Posterior cingulate gyrus (tissue), 11 donors: ENCODE data around the gene CCDC127.
A peak's percentile ranks its signal among the peaks of the same experiment; 100 is the strongest.
"Not testable (repeated sequence)": the region's sequence is repeated elsewhere in the genome, so short reads cannot be mapped to it uniquely, and the experiment has no call there.

Experiments
- DNase-seq, 10 donors: peaks; one replicate each; pipeline versions ENCODE4 v3.0.0 to v3.0.0-alpha.2; 2020 to 2021; ENCODE audit warnings: mixed read lengths in 3 of 10
- intact Hi-C: fragments of 100-400 bp; cut with DNase I; formaldehyde crosslinking; loops from one replicate; pipeline ENCODE4 v1.15.1; 2023

The CCDC127 gene

GRCh38 chr5:178110-178509 lies 39.8 kb downstream of the CCDC127 start:
- DNase-seq = peak in 2 of 10 donors; percentile 35 to 38
- intact Hi-C loops = no loop called here

GRCh38 chr5:176296-176823 lies 41.6 kb downstream of the CCDC127 start:
- intact Hi-C loops = no loop called here
- peak in 2 of 10 donors; percentile 40 to 65 for DNase-seq

GRCh38 chr5:174876-175465 lies 43.0 kb downstream of the CCDC127 start:
- DNase-seq = peak in 3 of 10 donors; percentile 35 to 76 (median 53)
- intact Hi-C loops = no loop called here

GRCh38 chr5:174291-174600 lies 43.7 kb downstream of the CCDC127 start:
- intact Hi-C loops = no loop called here
- DNase-seq = no peak

GRCh38 chr5:173392-174290 lies 44.3 kb downstream of the CCDC127 start:
- peak in 3 of 10 donors; percentile 33 to 62 (median 57) for DNase-seq
- intact Hi-C loops = no loop called here

- DNase-seq = peak in 4 of 10 donors; percentile 11 to 73 (median 66)
- intact Hi-C loops = no loop called here
Observed at GRCh38 chr5:172841-173251, 45.1 kb downstream of the CCDC127 start.

- peak in 3 of 10 donors; percentile 3 to 54 (median 40) for DNase-seq
- intact Hi-C loops = no loop called here
Observed at GRCh38 chr5:172421-172820, 45.5 kb downstream of the CCDC127 start.

GRCh38 chr5:171801-172331 lies 46.1 kb downstream of the CCDC127 start:
- peak in 4 of 10 donors; percentile 6 to 82 (median 71) for DNase-seq
- intact Hi-C loops = no loop called here

GRCh38 chr5:170971-171800 lies 46.8 kb downstream of the CCDC127 start:
- intact Hi-C loops = no loop called here
- DNase-seq = peak in 4 of 10 donors; percentile 7 to 83 (median 64)

- peak in 1 of 10 donors; percentile 4 for DNase-seq
Observed at GRCh38 chr5:169728-170094, 48.2 kb downstream of the CCDC127 start.

GRCh38 chr5:169071-169727 lies 48.8 kb downstream of the CCDC127 start:
- intact Hi-C loops = no loop called here
- peak in 3 of 10 donors; percentile 16 to 93 (median 84) for DNase-seq

More at GRCh38 chr5:169728-170094, 48.2 kb downstream of the CCDC127 start:
- intact Hi-C loops = no loop called here

GRCh38 chr5:167982-168660 lies 49.8 kb downstream of the CCDC127 start:
- intact Hi-C loops = no loop called here
- DNase-seq = peak in 3 of 10 donors; percentile 11 to 65 (median 58)

GRCh38 chr5:167511-167910 lies 50.4 kb downstream of the CCDC127 start:
- intact Hi-C loops = no loop called here

GRCh38 chr5:166441-167372 lies 51.2 kb downstream of the CCDC127 start:
- DNase-seq = peak in 1 of 10 donors; percentile 22
- intact Hi-C loops = no loop called here

More at GRCh38 chr5:167511-167910, 50.4 kb downstream of the CCDC127 start:
- peak in 3 of 10 donors; percentile 10 to 75 (median 55) for DNase-seq

- intact Hi-C loops, DNase-seq: not testable (repeated sequence)
Observed at GRCh38 chr5:164783-165182, 53.2 kb downstream of the CCDC127 start.

- peak in 1 of 10 donors; percentile 44 for DNase-seq
- intact Hi-C loops = no loop called here
Observed at GRCh38 chr5:164244-164643, 53.7 kb downstream of the CCDC127 start.

GRCh38 chr5:163841-164240 lies 54.1 kb downstream of the CCDC127 start:
- intact Hi-C loops = no loop called here
- DNase-seq = peak in 1 of 10 donors; percentile 58

- peak in 1 of 10 donors; percentile 63 for DNase-seq
Observed at GRCh38 chr5:163338-163620, 54.7 kb downstream of the CCDC127 start.

More at GRCh38 chr5:163338-163620, 54.7 kb downstream of the CCDC127 start:
- intact Hi-C loops = no loop called here
